Urinary bladder (tissue), 4 donors: ENCODE measurements around the gene FAM13A. TPM values are rescaled to one million over a fixed set of nuclear protein-coding genes. Genes with fewer than 3 reads are reported as not detected.
"Not testable (repeated sequence)": the region's sequence is repeated elsewhere in the genome, so short reads cannot be mapped to it uniquely, and the experiment has no call there.

ENCODE experiments used
- DNase-seq: peaks from one replicate; pipeline ENCODE4 v3.0.0-alpha.2; 2015; ENCODE audit errors: extremely low spot score
- H3K27ac ChIP-seq: one replicate; pipeline ENCODE4 v1.5.1; 2013; ENCODE audit warnings: low read depth, mild to moderate bottlenecking, moderate library complexity
- H3K36me3 ChIP-seq: one replicate; pipeline ENCODE4 v1.6.1; 2013; ENCODE audit warnings: mild to moderate bottlenecking, moderate library complexity; ENCODE audit not compliant: insufficient read depth
- H3K4me1 ChIP-seq: one replicate; pipeline ENCODE4 v1.6.1; 2013; ENCODE audit warnings: mild to moderate bottlenecking, moderate library complexity; ENCODE audit not compliant: insufficient read depth
- H3K4me3 ChIP-seq: one replicate; pipeline ENCODE4 v1.5.1; 2013; ENCODE audit warnings: low read depth, low read length
- WGBS: extraction: QIAGEN DNeasy Blood & Tissue Kit; methylation state at CpG from one replicate; pipeline ENCODE4 v1.1.7; 2013; 5-methylcytosine and 5-hydroxymethylcytosine counted together
- polyA plus RNA-seq: library from polyadenylated mRNA; stranded (reverse); fragments of 200-250 nt; gene quantifications from one replicate; pipeline ENCODE4 v1.2.3, GENCODE V29; 2013
- total RNA-seq: library from RNA; depleted of rRNA; stranded (reverse); fragments of >200 nt; gene quantifications from one replicate; pipeline ENCODE4 v1.2.3, GENCODE V29; 2014
- donor health status: healthy with polysubstance abuse.
- donor health status: healthy.

FAM13A gene
- total and polyA plus RNA-seq, 2 donors, result 21.9 to 85.3 TPM

GRCh38 chr4:89000844-89001360 is 56.1 kb downstream of the FAM13A start:
- 82% methylated on average over 3 of the region's 3 CpGs for WGBS
- peaks cover 1% of the 10 kb centered on the region for H3K4me1 ChIP-seq
- no peak overlapping the region for H3K4me3 ChIP-seq
- no peak overlapping the region for H3K27ac ChIP-seq
- no peak for DNase-seq
- no peaks in the 10 kb centered on the region for H3K36me3 ChIP-seq

- WGBS, result 77% methylated on average over 1 of the region's 1 CpG
Observed at GRCh38 chr4:89000382-89000781, 56.6 kb downstream of the FAM13A start.

GRCh38 chr4:88999392-88999930 is 57.5 kb downstream of the FAM13A start:
- WGBS, result 79% methylated on average over 2 of the region's 2 CpGs
- DNase-seq, result no peak

More at GRCh38 chr4:89000382-89000781, 56.6 kb downstream of the FAM13A start:
- Histone ChIP-seq H3K27ac (no peak overlapping the region), H3K4me3 (no peak overlapping the region), H3K36me3 (no peaks in the 10 kb centered on the region), H3K4me1 (peaks cover 1% of the 10 kb centered on the region)
- no peak for DNase-seq

GRCh38 chr4:88998891-88999290 is 58.1 kb downstream of the FAM13A start:
- Histone ChIP-seq H3K27ac (no peak overlapping the region), H3K36me3 (no peaks in the 10 kb centered on the region), H3K4me3 (no peak overlapping the region), H3K4me1 (peaks cover 1% of the 10 kb centered on the region)
- no peak for DNase-seq
- WGBS, result 86% methylated on average over 3 of the region's 3 CpGs

More at GRCh38 chr4:88999392-88999930, 57.5 kb downstream of the FAM13A start:
- Histone ChIP-seq H3K4me1 (peaks cover 1% of the 10 kb centered on the region), H3K27ac (no peak overlapping the region), H3K4me3 (no peak overlapping the region), H3K36me3 (no peaks in the 10 kb centered on the region)

- Histone ChIP-seq H3K27ac (no peak overlapping the region), H3K4me3 (no peak overlapping the region), H3K4me1 (peaks cover 1% of the 10 kb centered on the region), H3K36me3 (no peaks in the 10 kb centered on the region)
- DNase-seq, result no peak
Observed at GRCh38 chr4:88998001-88998400, 59.0 kb downstream of the FAM13A start.

GRCh38 chr4:88995874-88996273 is 61.1 kb downstream of the FAM13A start:
- H3K4me1 ChIP-seq, result no peaks in the 10 kb centered on the region
- peaks cover under 1% of the 10 kb centered on the region for H3K36me3 ChIP-seq
- H3K27ac ChIP-seq, result no peak overlapping the region
- no peak overlapping the region for H3K4me3 ChIP-seq
- no peak for DNase-seq
- WGBS, result 98% methylated on average over 1 of the region's 1 CpG

- not testable (repeated sequence) for H3K36me3 ChIP-seq, H3K4me3 ChIP-seq, H3K4me1 ChIP-seq, H3K27ac ChIP-seq, DNase-seq
- 100% methylated on average over 1 of the region's 1 CpG for WGBS
Observed at GRCh38 chr4:88995257-88995656, 61.7 kb downstream of the FAM13A start.

- H3K27ac ChIP-seq, result no peak overlapping the region
- H3K4me1 ChIP-seq, result no peaks in the 10 kb centered on the region
- peaks cover 2% of the 10 kb centered on the region for H3K36me3 ChIP-seq
- 93% methylated on average over 2 of the region's 2 CpGs for WGBS
- no peak overlapping the region for H3K4me3 ChIP-seq
- DNase-seq, result no peak
Observed at GRCh38 chr4:88993246-88993645, 63.7 kb downstream of the FAM13A start.

GRCh38 chr4:88991746-88992145 is 65.2 kb downstream of the FAM13A start:
- H3K4me1 ChIP-seq, result no peaks in the 10 kb centered on the region
- H3K4me3 ChIP-seq, result no peak overlapping the region
- H3K27ac ChIP-seq, result no peak overlapping the region
- no peak for DNase-seq
- H3K36me3 ChIP-seq, result peaks cover 2% of the 10 kb centered on the region

- no peak for DNase-seq
- Histone ChIP-seq H3K4me1 (no peaks in the 10 kb centered on the region), H3K27ac (no peak overlapping the region), H3K4me3 (no peak overlapping the region), H3K36me3 (peaks cover 2% of the 10 kb centered on the region)
- 75% methylated on average over 1 of the region's 1 CpG for WGBS
Observed at GRCh38 chr4:88989990-88990389, 67.0 kb downstream of the FAM13A start.

GRCh38 chr4:88985088-88985773 is 71.8 kb downstream of the FAM13A start:
- no peak for DNase-seq
- H3K4me3 ChIP-seq, result no peak overlapping the region
- no peak overlapping the region for H3K27ac ChIP-seq
- no peaks in the 10 kb centered on the region for H3K4me1 ChIP-seq
- H3K36me3 ChIP-seq, result no peaks in the 10 kb centered on the region
- 79% methylated on average over 5 of the region's 5 CpGs for WGBS

- no peak overlapping the region for H3K4me3 ChIP-seq
- DNase-seq, result no peak
- H3K27ac ChIP-seq, result no peak overlapping the region
- H3K4me1 ChIP-seq, result no peaks in the 10 kb centered on the region
- H3K36me3 ChIP-seq, result no peaks in the 10 kb centered on the region
Observed at GRCh38 chr4:88982757-88983156, 74.2 kb downstream of the FAM13A start.

- no peak for DNase-seq
- Histone ChIP-seq H3K4me3 (no peak overlapping the region), H3K27ac (no peak overlapping the region), H3K4me1 (no peaks in the 10 kb centered on the region), H3K36me3 (no peaks in the 10 kb centered on the region)
- WGBS, result 87% methylated on average over 2 of the region's 2 CpGs
Observed at GRCh38 chr4:88981993-88982392, 75.0 kb downstream of the FAM13A start.

GRCh38 chr4:88981556-88981955 is 75.4 kb downstream of the FAM13A start:
- H3K4me1 ChIP-seq, result no peaks in the 10 kb centered on the region
- 85% methylated on average over 2 of the region's 2 CpGs for WGBS
- H3K27ac ChIP-seq, result no peak overlapping the region
- DNase-seq, result no peak
- H3K4me3 ChIP-seq, result no peak overlapping the region
- no peaks in the 10 kb centered on the region for H3K36me3 ChIP-seq
